ENCODE data around the gene EML4.

DNA sequence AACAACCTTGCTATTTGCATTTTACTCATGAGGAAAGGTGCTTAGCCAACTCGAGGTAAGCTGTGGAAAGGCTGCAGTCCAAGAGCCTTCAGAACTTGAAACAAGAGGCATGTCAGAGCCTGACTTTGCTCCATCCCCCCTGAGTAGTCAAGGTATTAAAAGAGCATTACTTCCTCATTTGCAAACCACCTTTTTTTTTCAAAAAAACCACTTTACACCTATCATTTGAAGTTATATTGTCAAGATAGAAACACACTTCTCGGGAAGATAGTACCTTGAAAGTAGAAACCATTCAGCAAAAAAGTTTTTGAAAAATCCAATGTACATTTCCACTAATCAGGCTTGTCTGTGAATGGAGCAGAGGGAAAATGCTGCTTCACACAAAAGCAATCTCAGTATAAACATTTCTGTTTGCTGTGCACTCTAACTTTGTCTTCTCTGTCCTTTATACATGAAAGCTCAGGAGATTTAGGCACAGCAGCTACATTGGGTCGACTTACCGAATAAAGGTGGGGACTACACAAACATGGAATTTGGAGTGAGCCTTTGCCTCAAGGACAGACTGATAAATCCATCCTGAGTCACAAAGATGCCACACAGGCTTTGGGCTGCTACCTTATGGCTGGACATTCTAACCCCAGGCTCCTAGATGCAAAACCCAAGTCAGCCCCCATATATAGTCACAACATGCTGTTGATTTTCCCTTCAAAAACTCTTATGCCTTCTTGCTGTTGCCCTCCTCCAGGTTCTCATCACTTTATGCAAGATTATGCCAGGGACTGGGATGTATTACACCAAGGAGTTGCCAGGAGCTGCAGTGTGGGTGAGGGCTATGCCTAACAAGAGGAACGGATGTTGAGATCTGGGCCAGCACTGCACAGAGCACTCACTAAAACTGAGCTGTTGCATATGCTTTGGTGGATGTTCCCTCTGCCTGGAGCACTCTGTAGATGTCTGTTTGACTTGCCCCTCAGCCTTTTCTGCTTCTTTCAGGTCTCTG, 41.4 kb upstream of the EML4 start:
- TF ChIP-seq, protein P1, sequence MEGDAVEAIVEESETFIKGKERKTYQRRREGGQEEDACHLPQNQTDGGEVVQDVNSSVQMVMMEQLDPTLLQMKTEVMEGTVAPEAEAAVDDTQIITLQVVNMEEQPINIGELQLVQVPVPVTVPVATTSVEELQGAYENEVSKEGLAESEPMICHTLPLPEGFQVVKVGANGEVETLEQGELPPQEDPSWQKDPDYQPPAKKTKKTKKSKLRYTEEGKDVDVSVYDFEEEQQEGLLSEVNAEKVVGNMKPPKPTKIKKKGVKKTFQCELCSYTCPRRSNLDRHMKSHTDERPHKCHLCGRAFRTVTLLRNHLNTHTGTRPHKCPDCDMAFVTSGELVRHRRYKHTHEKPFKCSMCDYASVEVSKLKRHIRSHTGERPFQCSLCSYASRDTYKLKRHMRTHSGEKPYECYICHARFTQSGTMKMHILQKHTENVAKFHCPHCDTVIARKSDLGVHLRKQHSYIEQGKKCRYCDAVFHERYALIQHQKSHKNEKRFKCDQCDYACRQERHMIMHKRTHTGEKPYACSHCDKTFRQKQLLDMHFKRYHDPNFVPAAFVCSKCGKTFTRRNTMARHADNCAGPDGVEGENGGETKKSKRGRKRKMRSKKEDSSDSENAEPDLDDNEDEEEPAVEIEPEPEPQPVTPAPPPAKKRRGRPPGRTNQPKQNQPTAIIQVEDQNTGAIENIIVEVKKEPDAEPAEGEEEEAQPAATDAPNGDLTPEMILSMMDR (IDR thresholded peaks at IDR 0.05; ENCODE audit: insufficient read depth, low read length) = no peak
- TF ChIP-seq, protein P2, sequence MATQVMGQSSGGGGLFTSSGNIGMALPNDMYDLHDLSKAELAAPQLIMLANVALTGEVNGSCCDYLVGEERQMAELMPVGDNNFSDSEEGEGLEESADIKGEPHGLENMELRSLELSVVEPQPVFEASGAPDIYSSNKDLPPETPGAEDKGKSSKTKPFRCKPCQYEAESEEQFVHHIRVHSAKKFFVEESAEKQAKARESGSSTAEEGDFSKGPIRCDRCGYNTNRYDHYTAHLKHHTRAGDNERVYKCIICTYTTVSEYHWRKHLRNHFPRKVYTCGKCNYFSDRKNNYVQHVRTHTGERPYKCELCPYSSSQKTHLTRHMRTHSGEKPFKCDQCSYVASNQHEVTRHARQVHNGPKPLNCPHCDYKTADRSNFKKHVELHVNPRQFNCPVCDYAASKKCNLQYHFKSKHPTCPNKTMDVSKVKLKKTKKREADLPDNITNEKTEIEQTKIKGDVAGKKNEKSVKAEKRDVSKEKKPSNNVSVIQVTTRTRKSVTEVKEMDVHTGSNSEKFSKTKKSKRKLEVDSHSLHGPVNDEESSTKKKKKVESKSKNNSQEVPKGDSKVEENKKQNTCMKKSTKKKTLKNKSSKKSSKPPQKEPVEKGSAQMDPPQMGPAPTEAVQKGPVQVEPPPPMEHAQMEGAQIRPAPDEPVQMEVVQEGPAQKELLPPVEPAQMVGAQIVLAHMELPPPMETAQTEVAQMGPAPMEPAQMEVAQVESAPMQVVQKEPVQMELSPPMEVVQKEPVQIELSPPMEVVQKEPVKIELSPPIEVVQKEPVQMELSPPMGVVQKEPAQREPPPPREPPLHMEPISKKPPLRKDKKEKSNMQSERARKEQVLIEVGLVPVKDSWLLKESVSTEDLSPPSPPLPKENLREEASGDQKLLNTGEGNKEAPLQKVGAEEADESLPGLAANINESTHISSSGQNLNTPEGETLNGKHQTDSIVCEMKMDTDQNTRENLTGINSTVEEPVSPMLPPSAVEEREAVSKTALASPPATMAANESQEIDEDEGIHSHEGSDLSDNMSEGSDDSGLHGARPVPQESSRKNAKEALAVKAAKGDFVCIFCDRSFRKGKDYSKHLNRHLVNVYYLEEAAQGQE (IDR thresholded peaks at IDR 0.05; ENCODE audit: insufficient replicate concordance, low read depth) = no peak
- TF ChIP-seq GABPA (IDR thresholded peaks at IDR 0.05; ENCODE audit: low read depth) = no peak
